ENCODE measurements around the gene EXT2.

DNA sequence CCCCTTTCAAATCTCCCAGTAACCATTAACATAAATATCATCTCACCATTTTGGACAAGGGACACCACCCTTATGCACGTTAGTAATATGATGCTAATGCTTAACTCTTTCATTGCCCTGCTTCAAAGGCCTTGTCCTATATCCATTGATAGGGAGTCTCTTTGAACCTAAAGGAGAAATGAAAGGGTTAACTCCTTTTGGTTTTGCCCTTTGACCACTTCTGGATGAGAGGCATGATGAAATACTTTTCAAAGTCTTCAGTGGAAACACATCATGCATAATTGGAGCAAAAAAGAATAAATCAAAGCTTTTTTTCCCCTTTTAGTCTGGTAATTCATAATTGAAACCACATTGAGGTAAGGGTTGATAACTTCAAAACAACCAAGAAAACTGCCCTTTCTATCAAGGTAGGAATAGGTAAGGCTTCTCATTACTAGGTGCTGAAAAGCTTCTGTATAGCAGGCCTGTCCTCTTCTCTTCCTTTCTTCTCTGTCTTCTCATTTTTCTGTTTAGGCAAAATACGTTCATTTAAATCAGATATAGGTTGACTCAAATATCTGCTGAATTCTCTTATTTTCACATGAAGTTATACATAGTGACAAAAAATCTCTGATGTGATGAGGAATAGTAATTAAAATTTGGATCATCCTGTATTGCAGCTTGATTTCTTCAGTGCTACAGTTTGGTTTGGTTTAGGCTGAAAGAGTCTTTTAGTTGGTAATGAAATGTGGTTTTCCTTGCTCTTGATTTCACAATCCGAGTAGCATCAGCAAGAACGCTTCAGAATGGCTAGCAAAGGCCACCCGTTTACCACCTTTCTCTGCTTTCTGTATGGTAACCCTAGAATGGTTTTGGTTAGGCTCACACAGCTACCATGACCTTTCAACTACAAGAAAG is 94.8 kb downstream of the EXT2 start:
- TF ChIP-seq, protein P1, sequence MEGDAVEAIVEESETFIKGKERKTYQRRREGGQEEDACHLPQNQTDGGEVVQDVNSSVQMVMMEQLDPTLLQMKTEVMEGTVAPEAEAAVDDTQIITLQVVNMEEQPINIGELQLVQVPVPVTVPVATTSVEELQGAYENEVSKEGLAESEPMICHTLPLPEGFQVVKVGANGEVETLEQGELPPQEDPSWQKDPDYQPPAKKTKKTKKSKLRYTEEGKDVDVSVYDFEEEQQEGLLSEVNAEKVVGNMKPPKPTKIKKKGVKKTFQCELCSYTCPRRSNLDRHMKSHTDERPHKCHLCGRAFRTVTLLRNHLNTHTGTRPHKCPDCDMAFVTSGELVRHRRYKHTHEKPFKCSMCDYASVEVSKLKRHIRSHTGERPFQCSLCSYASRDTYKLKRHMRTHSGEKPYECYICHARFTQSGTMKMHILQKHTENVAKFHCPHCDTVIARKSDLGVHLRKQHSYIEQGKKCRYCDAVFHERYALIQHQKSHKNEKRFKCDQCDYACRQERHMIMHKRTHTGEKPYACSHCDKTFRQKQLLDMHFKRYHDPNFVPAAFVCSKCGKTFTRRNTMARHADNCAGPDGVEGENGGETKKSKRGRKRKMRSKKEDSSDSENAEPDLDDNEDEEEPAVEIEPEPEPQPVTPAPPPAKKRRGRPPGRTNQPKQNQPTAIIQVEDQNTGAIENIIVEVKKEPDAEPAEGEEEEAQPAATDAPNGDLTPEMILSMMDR (IDR thresholded peaks at IDR 0.05 in 2 of 3, conservative IDR thresholded peaks at IDR 0.05 in 1 of 3; ENCODE audit: control insufficient read depth in 2 of 3, extremely low read depth in 1 of 3, insufficient read depth in 1 of 3, low read depth in 3 of 3, low read length in 3 of 3) = no peak
- TF ChIP-seq MYC (IDR thresholded peaks at IDR 0.05; ENCODE audit: insufficient read depth, insufficient read length, insufficient replicate concordance, low read length, severe bottlenecking) = no peak
- TF ChIP-seq, protein P2, sequence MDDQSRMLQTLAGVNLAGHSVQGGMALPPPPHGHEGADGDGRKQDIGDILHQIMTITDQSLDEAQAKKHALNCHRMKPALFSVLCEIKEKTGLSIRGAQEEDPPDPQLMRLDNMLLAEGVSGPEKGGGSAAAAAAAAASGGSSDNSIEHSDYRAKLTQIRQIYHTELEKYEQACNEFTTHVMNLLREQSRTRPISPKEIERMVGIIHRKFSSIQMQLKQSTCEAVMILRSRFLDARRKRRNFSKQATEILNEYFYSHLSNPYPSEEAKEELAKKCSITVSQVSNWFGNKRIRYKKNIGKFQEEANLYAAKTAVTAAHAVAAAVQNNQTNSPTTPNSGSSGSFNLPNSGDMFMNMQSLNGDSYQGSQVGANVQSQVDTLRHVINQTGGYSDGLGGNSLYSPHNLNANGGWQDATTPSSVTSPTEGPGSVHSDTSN (IDR thresholded peaks at IDR 0.05; ENCODE audit: insufficient replicate concordance, low read depth, low read length) = no peak

All from GM12878 (cell line).